ENCODE data around the gene UBASH3A.

DNA sequence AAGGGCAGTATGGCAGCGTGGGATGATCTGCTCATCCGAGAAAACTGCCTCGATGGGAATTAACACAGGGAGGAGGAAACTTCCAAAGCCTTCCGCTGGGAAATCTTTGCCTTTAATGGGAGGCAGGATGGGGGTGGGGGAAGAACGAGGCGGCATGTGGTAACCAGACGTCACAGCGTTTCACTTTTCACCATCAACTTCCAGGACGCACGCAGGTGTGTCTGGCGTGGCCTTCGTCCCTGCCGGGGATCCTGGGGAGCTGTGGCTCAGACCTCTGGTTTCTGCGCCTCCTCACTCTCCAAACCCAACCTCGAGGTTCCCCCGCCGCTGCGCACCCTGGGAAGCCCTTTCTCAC, 92.0 kb downstream of the UBASH3A start:
- TF ChIP-seq JUN (IDR thresholded peaks at IDR 0.05) (no peak), RNF2 (IDR thresholded peaks at IDR 0.05; ENCODE audit: borderline replicate concordance, low read depth) (no peak), HMGXB4 (CRISPR knock-in tag; IDR thresholded peaks at IDR 0.05; ENCODE audit: borderline replicate concordance) (no peak), POLR2A (IDR thresholded peaks at IDR 0.05; ENCODE audit: low read length) (no peak), RAD21 (conservative IDR thresholded peaks at IDR 0.05 in 1 of 2, IDR thresholded peaks at IDR 0.05 in 1 of 2) (no peak), PHF8 (IDR thresholded peaks at IDR 0.05; ENCODE audit: borderline replicate concordance, low read depth) (no peak), CTCF (IDR thresholded peaks at IDR 0.05) (no peak), EP300 (IDR thresholded peaks at IDR 0.05) (no peak), ESRRA (IDR thresholded peaks at IDR 0.05; ENCODE audit: borderline replicate concordance, low read length) (no peak), JUNB (IDR thresholded peaks at IDR 0.05) (no peak)

All from A549 (cell line).